ENCODE measurements around the gene FAM163B.

Gene FAM163B

DNA sequence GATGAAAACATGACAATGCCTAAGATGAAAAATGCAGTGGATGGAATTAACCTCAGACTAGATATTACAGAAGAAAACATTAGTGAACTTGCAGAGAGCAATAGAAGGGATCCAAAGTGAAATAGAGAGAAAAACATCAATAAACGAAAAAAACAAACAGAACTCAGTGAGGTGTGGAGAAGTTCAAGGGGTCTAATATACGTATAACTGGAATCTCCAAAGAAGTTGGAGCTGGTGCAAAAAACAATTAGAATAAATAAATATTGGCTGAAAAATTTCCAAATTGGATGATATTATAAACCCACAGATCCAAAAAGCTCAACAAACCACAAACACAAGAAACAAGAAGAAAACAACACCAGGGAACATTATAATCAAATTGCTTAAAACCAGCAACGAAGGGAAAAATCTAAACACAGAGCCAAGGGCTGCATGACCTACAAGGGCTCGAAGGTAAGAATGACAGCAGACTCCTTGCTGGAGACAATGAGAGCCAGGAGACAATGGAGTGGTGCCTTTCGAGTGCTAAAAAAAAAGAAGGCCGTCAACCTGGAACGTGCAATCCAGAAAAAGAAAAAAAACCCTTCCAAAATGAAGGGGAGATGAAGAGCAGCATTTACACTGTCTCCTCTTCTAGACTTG lies 11.8 kb downstream of the FAM163B start:
- no peak for DNase-seq

DNA sequence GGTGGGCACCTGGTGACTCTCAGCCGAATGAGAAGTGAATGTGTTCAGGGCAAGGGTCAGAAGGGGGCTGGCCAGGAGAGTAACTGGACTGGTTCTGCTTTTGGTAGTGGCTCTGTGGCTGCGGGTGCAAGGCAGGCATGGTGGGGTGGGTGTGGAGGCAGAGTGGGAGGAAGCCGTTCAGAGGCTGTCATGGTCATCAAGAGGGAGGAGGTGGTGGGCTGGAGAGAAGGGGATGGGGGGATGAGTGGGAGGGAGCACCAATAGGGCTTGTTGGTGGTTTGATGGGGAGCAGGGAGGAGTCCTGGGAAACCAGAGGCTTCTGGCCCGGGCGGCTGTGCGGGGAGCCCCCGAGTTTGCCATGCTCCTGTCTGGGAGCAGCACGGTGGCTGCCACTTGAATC lies 13.3 kb downstream of the FAM163B start:
- DNase-seq: no peak

DNA sequence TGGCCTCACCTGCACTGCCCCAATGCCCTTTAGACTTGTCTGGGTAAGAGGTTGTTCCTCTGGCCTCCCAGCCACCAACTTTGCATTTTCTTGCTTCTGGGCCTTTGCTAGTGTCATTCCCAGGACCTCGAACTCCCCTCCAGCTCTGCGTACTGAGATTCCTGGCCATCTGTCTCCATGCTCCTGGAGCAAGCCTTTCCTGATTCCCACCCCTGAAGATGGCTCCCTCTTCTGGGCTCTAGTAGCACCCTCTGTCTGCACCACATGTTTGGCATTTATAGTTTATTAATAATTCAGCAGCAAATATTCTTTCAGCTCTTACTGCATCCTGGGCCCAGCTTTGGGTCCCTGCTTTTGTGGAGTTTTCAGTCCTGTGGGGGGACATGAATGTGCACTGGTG lies 14.9 kb downstream of the FAM163B start:
- no peak for DNase-seq

DNA sequence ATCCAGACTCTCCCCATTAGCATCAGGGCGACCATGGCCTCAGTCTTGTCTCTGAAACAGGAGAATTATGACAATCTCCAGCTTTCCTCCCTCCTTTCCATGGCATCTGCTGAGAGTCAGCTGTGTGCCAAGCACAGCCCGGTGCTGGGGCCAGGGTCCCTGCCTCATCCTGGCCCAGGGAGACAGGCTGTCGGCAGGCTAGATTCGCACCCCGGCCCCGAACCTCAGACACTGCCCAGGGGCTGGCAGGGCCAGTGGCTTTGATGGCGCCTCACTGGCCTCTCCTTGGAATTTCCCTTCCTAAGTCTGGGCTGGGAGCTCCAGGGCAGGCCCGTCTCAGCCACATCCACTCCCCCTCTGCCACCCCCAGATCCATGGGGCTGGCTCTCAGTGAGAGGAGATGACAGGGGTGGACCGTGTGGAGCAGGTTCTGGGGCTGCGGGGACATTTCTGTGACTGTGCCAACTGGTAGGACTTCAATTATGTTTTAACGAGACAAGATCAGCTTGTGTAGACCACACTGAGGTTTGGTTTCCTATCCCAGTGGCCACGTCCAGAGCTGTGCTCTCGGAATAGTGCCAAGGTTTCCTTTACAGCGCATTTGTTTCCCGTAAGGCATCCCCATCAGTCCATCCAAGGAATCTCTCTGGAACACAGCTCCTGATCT lies 15.5 kb downstream of the FAM163B start:
- no peak for DNase-seq

DNA sequence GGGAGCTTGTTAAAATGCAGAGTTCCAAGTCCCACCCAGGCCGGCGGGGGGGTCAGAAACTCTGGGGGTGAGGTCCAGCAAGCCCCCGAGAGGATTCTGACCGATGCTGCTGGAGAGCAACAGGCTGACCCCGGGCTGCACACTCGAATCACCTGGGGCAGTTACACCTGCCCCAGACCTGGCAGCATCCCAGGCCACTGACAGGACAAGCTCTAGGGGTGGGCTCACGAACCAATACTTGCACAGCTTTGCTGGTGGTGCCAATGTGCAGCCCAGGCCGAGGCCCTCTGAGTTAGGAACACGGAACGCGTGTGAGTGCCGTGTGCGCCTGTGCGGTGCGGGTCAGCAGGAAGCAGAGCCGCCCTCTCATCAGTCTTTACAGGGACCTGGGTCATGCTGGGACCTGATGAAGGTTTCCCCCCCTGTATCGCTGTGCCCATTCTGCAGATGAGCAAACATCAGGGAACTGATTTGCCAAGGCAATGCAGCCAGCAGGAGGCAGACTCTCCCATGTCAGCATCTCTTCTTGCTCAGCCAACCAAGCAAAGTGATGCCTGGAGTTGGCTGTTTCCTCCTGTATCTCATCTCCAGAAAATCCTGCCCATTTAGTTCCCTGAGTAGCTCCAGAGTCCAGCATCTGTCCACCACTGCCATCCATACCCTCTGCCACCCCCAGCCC lies 16.3 kb downstream of the FAM163B start:
- no peak for DNase-seq

DNA sequence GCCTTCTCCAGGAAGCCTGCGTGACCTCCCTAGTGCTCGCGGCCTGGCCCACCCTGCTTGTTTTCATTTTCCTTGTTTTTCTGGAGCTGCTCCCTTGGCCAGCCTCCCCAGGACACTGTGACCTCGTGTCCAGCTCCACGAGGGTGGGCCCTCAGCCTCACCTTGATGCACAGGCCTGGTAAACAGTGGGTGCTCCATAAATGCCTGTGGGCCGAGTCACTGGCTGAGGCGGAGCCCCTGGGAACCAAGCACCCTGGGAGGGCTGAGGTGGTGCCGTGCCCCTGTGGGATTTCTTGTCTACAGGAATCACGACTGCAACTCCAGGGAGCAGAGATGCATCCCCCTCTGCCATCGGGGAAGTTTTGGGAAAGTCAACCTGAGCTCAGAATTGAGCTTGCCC lies 17.2 kb downstream of the FAM163B start:
- no peak for DNase-seq

DNA sequence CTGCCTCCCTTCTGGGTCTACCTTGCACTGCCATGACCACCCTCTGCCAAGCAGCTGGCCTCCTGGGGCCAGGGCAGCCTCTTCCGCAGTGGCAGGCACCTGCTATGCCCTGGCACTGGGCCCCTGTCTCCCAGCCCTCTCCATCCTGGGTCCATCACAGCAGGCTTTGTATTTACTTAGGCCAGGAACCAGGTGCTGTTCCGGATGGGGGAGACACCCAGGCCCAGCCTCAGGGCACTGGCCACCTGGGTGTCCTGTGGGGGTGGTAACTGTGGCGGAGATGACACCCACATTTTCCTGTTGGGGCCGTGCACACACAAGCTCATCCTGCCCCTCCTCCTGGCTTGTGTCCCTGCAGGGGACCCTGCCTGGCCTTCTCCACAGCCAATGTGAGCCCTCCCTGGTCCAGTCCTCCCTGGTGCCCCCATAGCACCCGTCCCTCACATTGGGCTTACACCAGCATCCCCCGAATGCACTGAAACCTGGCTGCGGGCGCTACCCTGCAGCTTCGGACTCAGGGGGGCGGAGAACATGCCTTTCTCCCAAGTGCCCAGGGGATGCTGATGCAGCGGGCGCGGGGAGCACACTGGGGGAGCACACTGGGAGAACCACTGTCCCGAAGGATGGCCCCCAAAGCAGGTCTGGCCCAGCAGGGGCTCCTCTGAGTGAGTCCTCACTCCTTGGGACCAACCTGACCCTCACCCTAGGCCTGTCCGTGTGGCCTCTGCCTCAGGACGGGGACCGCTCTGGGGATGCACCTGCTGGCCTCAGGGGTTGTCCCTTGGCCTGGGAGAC lies 17.9 kb downstream of the FAM163B start:
- no peak for DNase-seq

DNA sequence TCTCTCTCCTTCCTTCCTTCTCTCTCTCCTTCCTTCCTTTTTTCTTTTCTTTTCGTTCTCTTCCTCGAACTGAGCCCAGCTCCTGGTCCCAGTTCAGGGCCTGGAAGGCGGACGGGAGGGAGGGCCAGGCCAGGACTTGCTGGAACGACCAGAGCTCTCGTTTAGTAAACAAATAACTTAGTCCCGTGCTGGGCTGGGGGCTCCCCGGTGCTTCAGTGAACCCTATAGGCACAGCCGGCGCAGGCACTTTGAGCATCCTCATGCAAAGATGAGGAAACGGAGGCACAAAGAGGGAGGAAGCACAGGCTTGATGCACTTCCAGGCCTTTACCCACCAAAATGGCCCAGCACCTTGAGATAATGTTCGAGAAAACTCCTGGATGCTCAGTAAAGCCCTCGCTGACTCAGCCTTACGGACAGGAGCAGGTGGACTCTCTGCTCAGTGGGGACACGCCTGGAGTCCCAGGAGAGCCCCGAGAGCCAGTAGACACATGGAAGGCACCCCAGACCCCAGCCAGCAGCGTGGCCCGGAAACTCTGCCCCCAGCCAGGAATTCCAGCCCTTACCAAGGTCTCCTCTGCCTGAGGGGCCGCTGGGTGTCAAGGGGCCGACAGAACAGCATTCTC lies 18.8 kb downstream of the FAM163B start:
- DNase-seq: no peak

DNA sequence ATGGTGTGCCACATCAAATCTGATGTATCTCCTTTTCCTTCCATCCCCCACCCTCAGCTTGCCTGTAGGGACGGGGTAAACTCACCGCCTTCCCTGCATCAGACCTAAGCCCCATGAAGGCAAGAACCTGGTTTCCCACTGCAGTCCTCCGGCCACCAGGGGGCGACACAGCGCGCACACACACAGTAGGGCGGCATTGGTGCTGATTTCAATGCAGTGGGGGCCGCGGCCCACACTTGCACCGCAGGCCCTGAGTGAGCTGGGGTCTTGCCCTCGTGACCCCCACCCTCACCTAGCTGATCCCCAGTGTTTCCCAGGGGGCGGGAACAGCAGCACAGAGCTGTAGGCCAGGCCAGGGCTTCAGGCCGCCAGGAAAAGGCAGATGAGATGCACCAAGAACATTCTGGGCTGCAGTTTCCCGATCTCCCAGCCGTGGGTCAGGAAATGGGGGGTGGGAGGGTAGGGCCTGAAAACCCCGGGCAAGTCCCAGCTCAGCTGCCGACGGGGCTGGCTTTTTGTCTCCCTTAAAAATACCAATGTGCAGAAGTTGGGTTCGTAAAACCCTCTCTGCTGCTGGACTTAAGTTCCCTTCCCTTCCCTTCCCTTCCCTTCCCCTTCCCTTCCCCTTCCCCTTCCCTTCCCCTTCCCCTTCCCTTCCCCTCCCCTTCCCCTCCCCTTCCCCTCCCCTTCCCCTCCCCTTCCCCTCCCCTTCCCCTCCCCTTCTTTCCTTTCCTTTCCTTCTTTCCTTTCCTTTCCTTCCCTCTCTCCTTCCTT lies 19.5 kb downstream of the FAM163B start:
- DNase-seq: no peak

DNA sequence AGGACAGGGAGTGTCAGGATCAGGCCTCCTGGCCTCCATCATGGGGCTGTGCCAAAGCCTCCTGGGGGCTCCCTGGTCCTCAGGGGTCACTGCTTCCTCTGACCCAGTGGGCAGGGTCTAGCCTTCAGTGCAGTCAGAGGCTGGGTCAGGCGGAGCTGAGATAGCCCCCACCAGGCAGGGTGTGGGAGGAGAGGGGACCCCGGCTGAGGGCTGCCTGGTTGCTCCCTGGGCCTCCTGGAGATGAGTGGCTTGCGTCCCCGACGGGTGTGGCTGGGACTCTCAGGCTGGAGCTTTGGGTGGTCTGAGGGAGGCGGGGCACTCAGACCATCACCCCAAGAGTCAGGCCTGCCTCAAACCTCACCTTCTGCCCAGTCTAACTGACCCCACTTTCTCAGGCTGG lies 21.7 kb downstream of the FAM163B start:
- no peak for DNase-seq

DNA sequence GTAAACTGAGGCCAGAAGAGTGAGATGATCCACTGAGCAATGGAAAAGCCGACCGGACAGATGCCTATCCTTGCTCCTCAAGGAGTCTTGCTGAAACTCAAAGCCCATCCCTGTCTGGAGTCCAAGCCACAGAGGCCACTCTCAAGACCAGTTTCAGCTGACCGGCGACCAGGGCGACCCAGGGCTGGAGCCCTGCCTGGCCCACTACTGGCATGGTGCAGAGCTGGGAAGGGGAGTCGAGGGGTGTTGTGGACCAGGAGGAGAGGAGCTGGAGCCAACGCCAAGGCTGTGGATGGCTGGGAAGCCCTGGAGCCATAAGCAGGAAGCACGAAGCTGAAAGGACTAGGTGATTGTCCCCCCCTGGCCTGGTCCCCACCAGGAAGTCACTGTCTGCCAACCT lies 22.1 kb downstream of the FAM163B start:
- DNase-seq: no peak

DNA sequence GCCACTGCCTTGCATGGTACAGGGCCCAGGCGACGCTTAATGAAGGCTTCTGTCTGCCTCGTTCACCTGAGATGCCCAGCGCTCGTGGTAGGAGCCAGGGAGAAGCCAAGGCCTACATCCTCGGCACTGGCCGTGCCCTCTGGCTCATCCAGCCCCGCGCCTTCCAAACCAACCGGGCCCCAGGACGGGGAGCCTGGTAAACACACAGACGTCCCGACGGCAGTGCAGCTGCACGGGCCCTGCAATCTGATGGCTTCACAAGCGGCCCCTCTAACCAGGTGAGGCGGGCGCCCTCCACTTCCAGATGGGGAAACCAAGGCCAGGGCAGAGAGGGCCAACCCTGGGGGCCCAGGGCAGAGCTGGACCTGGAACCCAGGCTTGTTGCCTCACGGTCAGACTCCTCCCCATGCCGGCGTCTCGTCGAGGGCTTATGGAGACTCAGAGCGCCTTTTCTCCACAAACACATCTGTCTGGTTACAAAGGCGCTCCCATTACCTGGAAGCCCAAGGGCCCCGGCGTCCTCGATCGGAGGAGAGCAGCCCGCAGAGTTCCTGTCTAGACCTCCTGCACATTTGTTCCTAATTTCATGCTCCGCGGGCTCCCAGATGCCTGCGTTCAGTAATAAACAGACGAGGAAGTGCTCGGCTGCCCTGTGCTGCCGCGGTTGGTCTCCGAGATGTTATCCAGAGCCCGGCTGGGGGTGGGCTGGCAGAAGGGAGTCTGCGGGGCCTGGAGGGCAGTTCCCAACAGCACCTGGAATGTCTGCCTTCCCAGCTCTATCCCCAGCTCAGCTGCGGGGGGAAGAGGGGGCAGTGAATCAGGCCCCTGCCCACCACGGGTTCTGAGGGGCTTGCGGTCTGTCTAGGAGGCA lies 23.5 kb downstream of the FAM163B start:
- no peak for DNase-seq

DNA sequence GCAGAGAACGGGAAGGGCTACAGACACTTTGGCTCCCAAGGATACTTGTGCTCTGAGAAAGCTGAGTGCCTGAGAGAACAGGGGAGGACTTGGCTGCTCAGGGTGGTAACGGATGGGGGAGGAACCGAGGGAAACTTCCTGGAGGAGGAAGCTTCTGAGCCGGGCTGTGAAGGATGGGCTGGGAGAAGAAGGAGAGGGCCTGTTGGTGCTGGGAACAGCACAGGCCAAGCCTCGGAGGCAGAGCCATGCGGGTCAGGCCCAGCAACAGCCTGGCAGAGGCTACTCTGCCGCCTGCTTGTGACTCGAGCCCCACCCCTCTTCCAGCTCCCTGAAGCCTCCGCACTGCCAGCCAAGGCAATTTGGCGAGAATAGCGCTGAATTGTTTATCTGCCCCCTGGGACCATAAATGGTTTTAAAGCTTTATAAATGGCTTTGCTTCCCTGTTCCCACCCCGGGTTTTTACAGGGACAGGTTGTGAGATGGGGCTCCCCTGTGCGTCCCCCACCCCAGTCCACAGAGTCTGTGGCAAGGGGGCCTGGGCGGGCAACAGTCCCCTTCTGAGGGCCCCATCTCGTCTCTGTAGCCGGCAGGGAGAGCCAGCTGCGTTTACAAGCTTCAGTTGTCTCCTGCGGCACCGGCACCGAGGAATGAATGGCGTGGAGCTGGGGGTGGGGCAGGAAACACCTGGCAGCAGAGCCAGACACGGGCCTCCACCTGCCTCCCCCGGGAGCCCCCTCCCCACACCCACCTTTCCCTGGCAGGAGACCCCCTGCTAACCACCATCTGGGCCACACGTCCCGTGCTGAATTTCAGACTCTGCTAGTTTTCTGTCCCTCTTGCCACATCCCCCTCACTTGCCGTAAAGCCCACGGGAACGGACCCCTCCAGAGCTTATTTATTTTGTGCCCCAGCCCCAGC lies 24.4 kb downstream of the FAM163B start:
- peak; percentile 43 for DNase-seq

DNA sequence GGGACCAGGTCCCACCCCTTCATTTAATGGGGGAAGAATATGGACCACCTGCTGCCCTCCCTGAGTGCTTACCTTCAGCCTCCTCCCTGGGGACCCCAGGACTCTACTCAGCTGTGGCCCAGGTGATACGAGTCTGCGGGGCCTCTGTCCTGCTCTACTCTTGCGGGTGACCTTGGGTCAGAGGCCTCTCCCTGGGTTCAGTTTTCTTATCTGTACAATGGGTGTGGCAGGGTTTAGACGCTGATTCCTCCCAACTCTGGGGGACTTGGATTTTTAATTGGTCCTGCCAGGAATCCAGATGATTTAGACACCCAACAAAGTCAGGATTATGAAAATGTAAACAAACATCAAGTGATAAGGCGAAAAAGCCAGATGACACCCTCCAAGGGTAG lies 25.0 kb downstream of the FAM163B start:
- DNase-seq: no peak

DNA sequence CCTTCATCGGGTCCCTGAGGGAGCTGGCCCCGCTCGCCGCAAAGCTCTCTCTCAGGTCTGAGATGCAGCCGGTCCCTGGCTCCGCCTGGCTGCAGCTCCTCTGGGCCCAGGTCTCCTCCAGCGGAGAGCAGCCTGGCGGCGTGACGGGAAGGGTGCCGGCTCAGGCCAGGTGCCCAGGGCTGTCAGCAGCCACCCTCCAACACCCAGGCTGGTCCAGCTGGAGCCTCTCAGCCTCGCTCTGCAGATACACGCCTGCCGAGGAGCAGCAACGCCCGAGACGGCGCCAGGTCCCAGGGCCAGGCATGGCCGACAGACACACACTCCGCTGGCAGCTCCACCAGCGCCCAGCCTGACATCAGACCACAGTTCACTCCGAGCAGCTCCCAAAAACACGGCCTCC lies 25.6 kb downstream of the FAM163B start:
- no peak for DNase-seq

DNA sequence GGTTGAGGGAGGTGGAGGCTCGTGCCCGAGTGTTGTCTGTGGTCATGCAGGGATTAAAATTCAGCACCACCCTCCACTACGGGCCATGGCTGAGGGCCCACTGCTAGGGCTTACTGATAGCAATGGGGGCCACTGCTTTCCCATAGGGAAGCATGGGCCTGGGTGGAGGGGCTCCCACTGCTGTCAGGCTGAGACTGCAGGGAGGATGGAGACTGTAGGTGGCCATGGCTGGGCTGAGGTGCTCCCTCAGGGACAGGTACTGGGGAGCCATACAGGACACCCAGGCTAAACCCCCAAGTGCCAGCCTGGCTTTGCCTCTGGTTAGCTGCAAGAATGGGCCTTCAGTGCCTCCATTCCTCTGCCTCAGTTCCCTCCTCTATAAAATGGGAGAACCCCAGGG lies 26.1 kb downstream of the FAM163B start:
- no peak for DNase-seq

DNA sequence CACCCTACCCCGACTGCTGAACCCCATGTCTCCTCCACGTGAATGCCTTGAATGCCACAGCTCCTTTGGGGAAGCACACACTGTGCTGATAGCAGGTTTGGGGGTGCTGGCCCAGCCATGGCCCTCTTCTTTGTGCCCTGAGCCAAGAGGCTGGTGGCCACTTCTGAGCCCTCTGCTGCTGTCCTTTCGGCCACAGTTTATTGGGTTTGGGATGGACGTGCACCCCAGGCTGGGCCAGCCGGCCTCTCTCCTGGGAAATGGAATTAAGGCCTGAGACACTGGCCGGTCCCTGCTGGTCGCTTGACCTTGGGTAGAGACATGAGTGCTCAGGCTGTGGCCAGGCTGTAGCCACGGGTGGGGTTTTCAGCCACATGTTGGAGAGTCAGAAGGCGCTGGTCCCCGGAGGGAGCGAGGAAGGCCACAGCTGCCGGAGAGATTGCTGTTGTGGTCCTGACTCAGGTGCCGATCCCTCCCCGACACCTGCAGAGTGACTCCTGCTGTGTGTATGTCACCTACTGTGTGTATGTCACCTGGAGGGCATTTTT lies 26.6 kb downstream of the FAM163B start:
- DNase-seq: no peak

DNA sequence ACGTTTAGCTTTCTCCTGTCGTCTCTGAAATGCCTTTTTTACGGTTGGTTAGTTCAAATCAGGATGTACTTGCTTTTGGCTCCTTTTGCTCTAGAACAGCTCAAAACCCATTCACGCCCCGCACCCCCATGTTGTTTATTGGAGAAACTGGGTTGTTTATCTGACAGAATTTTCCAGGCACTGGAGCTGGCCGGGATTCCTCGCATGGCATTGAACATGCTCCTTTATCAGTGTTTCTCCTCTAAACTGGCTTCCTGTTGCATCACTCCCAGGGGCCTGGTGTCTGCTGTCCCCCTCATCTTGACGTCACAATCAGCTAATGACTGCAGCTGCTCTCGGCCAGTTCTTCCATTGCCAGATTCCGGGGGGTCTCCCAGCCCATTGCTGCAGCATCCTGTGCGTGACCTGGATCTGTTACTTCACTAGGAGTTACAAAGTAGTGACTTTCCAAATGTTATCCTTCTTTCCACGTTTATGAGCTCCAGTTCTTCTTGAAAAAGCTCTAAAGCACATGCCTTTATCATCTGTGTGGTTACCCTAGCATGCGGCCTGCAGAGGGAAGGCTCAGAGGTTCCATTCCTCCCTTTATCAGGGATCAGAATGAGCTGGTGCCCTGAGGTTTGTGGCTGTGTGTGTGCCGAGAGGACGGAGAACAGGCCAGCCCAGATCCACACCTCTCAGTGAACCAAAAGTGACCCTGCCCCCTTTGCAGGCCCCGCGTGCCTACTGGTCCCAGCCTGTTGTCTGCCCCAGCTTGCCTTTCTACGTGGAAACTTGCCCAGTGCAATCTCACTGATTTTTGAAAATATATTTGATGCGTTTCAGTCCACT lies 27.5 kb downstream of the FAM163B start:
- no peak for DNase-seq

DNA sequence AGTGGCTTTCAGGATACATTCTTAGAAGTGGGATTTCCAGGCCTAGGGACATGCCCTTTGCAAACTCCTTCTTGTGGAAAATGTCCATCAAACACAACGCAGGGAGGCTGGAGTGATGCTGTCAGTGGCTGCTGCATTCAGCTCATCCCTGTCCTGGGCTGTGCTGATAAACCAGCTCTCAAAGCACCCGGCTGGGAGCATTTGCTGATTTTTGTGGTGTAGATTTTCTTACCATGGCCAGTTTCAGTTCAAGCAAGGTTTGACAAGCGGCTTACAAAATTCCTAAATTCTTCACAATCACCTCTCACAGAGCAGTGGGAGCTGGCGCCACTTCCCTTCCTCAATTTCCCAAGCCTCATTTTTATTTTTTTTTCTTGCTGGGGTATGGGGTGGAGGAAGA lies 28.2 kb downstream of the FAM163B start:
- no peak for DNase-seq
